RWPE2 (cell line): Measurements from ENCODE around the gene UBR4.

ENCODE experiments used
- ATAC-seq: fragments of 200-7000 bp; cut with Tn5 transposase; 3 replicates; pipeline ENCODE4 v1.9.1; 2021; ENCODE audit warnings: low read depth
- DNase-seq: peaks from one replicate; pipeline ENCODE4 v3.0.0-alpha.2; 2020; ENCODE audit warnings: low spot score
- H3K27ac ChIP-seq: fragments of 450-650 bp; 2 replicates; pipeline ENCODE4 v1.5.1; 2017; ENCODE audit warnings: mild to moderate bottlenecking; ENCODE audit not compliant: poor library complexity, severe bottlenecking
- H3K27me3 ChIP-seq: fragments of 250-450 bp; sonication (Bioruptor Pico); 2 replicates; pipeline ENCODE4 v1.5.1; 2021; ENCODE audit warnings: mild to moderate bottlenecking, moderate library complexity; ENCODE audit not compliant: insufficient read depth, poor library complexity, severe bottlenecking
- H3K36me3 ChIP-seq: fragments of 250-450 bp; sonication (Bioruptor Pico); 2 replicates; pipeline ENCODE4 v1.5.1; 2020; ENCODE audit warnings: low read depth, mild to moderate bottlenecking, moderate library complexity
- H3K4me1 ChIP-seq: fragments of 250-450 bp; sonication (Bioruptor Pico); 2 replicates; pipeline ENCODE4 v1.5.1; 2021; ENCODE audit warnings: mild to moderate bottlenecking, moderate library complexity; ENCODE audit not compliant: insufficient read depth, poor library complexity, severe bottlenecking
- H3K4me3 ChIP-seq: fragments of 250-450 bp; sonication (Bioruptor Pico); 2 replicates; pipeline ENCODE4 v1.5.1; 2021; ENCODE audit warnings: mild to moderate bottlenecking, moderate library complexity; ENCODE audit not compliant: severe bottlenecking
- H3K9me3 ChIP-seq: fragments of 250-450 bp; sonication (Bioruptor Pico); 2 replicates; pipeline ENCODE4 v1.5.1; 2021; ENCODE audit warnings: mild to moderate bottlenecking, moderate library complexity; ENCODE audit not compliant: severe bottlenecking
- CTCF ChIP-seq: fragments of 450-650 bp; IDR thresholded peaks from one replicate; pipeline ENCODE4 v1.5.1; 2017; ENCODE audit warnings: mild to moderate bottlenecking, moderate library complexity; ENCODE audit not compliant: poor library complexity, severe bottlenecking

The UBR4 gene

GRCh38 chr1:19087737-19088594, 122.1 kb downstream of the UBR4 start:
- TF ChIP-seq CTCF: no peak
- H3K36me3 ChIP-seq: peaks cover 93% of the 10 kb centered on the region

GRCh38 chr1:19087017-19087736, 122.9 kb downstream of the UBR4 start:
- no peak for TF ChIP-seq CTCF
- Histone ChIP-seq H3K36me3 (peaks cover 93% of the 10 kb centered on the region), H3K4me1 (peaks cover 6% of the 10 kb centered on the region), H3K9me3 (no peaks in the 10 kb centered on the region), H3K27me3 (no peaks in the 10 kb centered on the region), H3K4me3 (no peak overlapping the region), H3K27ac (no peak overlapping the region)
- DNase-seq: no peak
- no peak for ATAC-seq

More at GRCh38 chr1:19087737-19088594, 122.1 kb downstream of the UBR4 start:
- Histone ChIP-seq H3K27me3 (no peaks in the 10 kb centered on the region), H3K9me3 (no peaks in the 10 kb centered on the region), H3K27ac (no peak overlapping the region), H3K4me1 (peaks cover 5% of the 10 kb centered on the region), H3K4me3 (no peak overlapping the region)
- no peak for ATAC-seq
- DNase-seq: no peak

GRCh38 chr1:19086176-19086875, 123.7 kb downstream of the UBR4 start:
- Histone ChIP-seq H3K4me1 (peaks cover 12% of the 10 kb centered on the region), H3K9me3 (no peaks in the 10 kb centered on the region), H3K27ac (no peak overlapping the region), H3K27me3 (no peaks in the 10 kb centered on the region), H3K4me3 (no peak overlapping the region), H3K36me3 (peaks cover 90% of the 10 kb centered on the region)
- DNase-seq: no peak
- ATAC-seq: no peak; the same call in 2 of the 3 replicates
- TF ChIP-seq CTCF: no peak

GRCh38 chr1:19084206-19084738, 125.8 kb downstream of the UBR4 start:
- TF ChIP-seq CTCF: no peak
- Histone ChIP-seq H3K4me1 (peaks cover 13% of the 10 kb centered on the region), H3K9me3 (no peaks in the 10 kb centered on the region), H3K36me3 (peaks cover 94% of the 10 kb centered on the region), H3K27me3 (no peaks in the 10 kb centered on the region), H3K27ac (peak overlapping the region; percentile 43), H3K4me3 (no peak overlapping the region)
- DNase-seq (no peak), ATAC-seq (no peak)
